GM13977 (cell line): ENCODE data around the gene HACE1.
A peak's percentile ranks its signal among the peaks of the same experiment; 100 is the strongest.

Experiments
- DNase-seq: peaks from one replicate; pipeline ENCODE4 v3.0.0; 2012; ENCODE audit warnings: low spot score
- CTCF ChIP-seq: IDR thresholded peaks from 2 replicates; pipeline ENCODE4 v1.5.1; 2012; ENCODE audit warnings: mild to moderate bottlenecking, control low read depth; ENCODE audit not compliant: insufficient read depth; ENCODE audit errors: extremely low read depth, missing control alignments
- in situ Hi-C: fragments of 300-500 bp; cut with MboI; formaldehyde crosslinking; loops from one replicate; pipeline ENCODE4 v1.12.0; 2022; ENCODE audit warnings: low sequenced_read_pairs, low pct_unique_long_range_greater_than_20kb, mixed read lengths, inconsistent platforms; ENCODE audit not compliant: unreplicated experiment

Gene HACE1

GRCh38 chr6:104887350-104887749 lies 27.6 kb upstream of the HACE1 start:
- peak; percentile 24 for DNase-seq
- no peak for TF ChIP-seq CTCF
- in situ Hi-C loops, result no loop called here

GRCh38 chr6:104885518-104886043 lies 25.9 kb upstream of the HACE1 start:
- in situ Hi-C loops, result no loop called here
- no peak for TF ChIP-seq CTCF
- no peak for DNase-seq

- no peak for DNase-seq
- no peak for TF ChIP-seq CTCF
- in situ Hi-C loops, result no loop called here
Observed at GRCh38 chr6:104884867-104885517, 25.3 kb upstream of the HACE1 start.

- in situ Hi-C loops, result no loop called here
- DNase-seq, result no peak
Observed at GRCh38 chr6:104881964-104882668, 22.4 kb upstream of the HACE1 start.

GRCh38 chr6:104862456-104862855 lies 2.7 kb upstream of the HACE1 start:
- no peak for DNase-seq
- TF ChIP-seq CTCF, result no peak
- in situ Hi-C loops, result no loop called here

More at GRCh38 chr6:104881964-104882668, 22.4 kb upstream of the HACE1 start:
- TF ChIP-seq CTCF, result no peak

- no peak for TF ChIP-seq CTCF
- DNase-seq, result no peak
- in situ Hi-C loops, result no loop called here
Observed at GRCh38 chr6:104860221-104860620, 502 bp upstream of the HACE1 start.
